ENCODE results near the gene SLC29A1.
"Not testable (repeated sequence)": the region's sequence is repeated elsewhere in the genome, so short reads cannot be mapped to it uniquely, and the experiment has no call there.

DNA sequence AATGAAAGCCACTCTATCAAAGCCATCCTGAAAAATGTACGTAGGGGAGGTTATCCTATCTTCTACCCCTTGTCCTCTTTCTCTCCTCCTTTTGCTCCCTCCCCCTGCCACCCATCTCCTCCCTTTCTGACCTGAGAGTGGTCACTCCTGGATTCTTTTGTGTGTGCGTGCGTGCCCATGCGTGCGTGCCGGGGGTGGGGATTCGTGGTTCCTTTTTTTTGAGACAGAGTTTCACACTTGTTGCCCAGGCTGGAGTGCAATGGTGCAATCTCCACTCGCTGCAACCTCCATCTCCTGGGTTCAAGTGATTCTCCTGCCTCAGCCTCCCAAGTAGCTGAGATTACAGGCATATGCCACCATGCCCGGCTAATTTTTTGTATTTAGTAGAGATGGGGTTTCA is 8.0 kb downstream of the SLC29A1 start:
- TF ChIP-seq, protein P1, sequence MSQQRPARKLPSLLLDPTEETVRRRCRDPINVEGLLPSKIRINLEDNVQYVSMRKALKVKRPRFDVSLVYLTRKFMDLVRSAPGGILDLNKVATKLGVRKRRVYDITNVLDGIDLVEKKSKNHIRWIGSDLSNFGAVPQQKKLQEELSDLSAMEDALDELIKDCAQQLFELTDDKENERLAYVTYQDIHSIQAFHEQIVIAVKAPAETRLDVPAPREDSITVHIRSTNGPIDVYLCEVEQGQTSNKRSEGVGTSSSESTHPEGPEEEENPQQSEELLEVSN (IDR thresholded peaks at IDR 0.05): not testable (repeated sequence)
- not testable (repeated sequence) for TF ChIP-seq POLR2A (IDR thresholded peaks at IDR 0.05; ENCODE audit: control extremely low read depth in 1 of 2, low read depth in 2 of 2, low read length in 2 of 2); EZH2 (IDR thresholded peaks at IDR 0.05; ENCODE audit: low read depth, low read length, severe bottlenecking); JUND (IDR thresholded peaks at IDR 0.05; ENCODE audit: low read length)
- TF ChIP-seq, protein P2, sequence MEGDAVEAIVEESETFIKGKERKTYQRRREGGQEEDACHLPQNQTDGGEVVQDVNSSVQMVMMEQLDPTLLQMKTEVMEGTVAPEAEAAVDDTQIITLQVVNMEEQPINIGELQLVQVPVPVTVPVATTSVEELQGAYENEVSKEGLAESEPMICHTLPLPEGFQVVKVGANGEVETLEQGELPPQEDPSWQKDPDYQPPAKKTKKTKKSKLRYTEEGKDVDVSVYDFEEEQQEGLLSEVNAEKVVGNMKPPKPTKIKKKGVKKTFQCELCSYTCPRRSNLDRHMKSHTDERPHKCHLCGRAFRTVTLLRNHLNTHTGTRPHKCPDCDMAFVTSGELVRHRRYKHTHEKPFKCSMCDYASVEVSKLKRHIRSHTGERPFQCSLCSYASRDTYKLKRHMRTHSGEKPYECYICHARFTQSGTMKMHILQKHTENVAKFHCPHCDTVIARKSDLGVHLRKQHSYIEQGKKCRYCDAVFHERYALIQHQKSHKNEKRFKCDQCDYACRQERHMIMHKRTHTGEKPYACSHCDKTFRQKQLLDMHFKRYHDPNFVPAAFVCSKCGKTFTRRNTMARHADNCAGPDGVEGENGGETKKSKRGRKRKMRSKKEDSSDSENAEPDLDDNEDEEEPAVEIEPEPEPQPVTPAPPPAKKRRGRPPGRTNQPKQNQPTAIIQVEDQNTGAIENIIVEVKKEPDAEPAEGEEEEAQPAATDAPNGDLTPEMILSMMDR (IDR thresholded peaks at IDR 0.05; ENCODE audit: control extremely low read depth in 1 of 3, insufficient read depth in 1 of 3, low read depth in 1 of 3, low read length in 3 of 3): not testable (repeated sequence)
